Natural killer cell treated with Interleukin-12 subunit alpha and Interleukin-12 subunit beta and Interleukin-15 and Interleukin-18, amount 100 ng/mL, for 72 hours (primary cell): ENCODE measurements around the gene PLCG2. TPM values are rescaled to one million over a fixed set of nuclear protein-coding genes. Genes with fewer than 3 reads are reported as not detected.
"Not testable (repeated sequence)": the region's sequence is repeated elsewhere in the genome, so short reads cannot be mapped to it uniquely, and the experiment has no call there.

Experiments
- ATAC-seq, 2 donors: fragments of 150-1000 bp; cut with Tn5 transposase in 1 of 2; sonication (Bioruptor Pico), chemical (Tn5 transposase) in 1 of 2; 2 replicates each; pipeline ENCODE4 v1.10.0; 2021
- DNase-seq: peaks from one replicate; pipeline ENCODE4 v3.0.0; 2022; ENCODE audit warnings: low spot score
- H3K27ac Mint-ChIP-seq, 2 donors: 1 replicate in 1 of 2; 2 replicates in 1 of 2; pipeline ENCODE4 v1.8.0; 2022; ENCODE audit warnings: mixed read lengths in 2 of 2, mild to moderate bottlenecking in 1 of 2, moderate library complexity in 1 of 2
- H3K27me3 Mint-ChIP-seq, 2 donors: 1 replicate in 1 of 2; 2 replicates in 1 of 2; pipeline ENCODE4 v1.8.0; 2022; ENCODE audit warnings: mixed read lengths in 2 of 2
- H3K36me3 Mint-ChIP-seq: one replicate; pipeline ENCODE4 v1.8.0; 2022; ENCODE audit warnings: mixed read lengths
- H3K4me1 Mint-ChIP-seq, 2 donors: 1 replicate in 1 of 2; 2 replicates in 1 of 2; pipeline ENCODE4 v1.8.0; 2022; ENCODE audit warnings: low read depth in 2 of 2, mixed read lengths in 2 of 2, mild to moderate bottlenecking in 1 of 2
- H3K4me3 Mint-ChIP-seq: one replicate; pipeline ENCODE4 v1.8.0; 2022; ENCODE audit warnings: mixed read lengths
- H3K9me3 Mint-ChIP-seq: 2 replicates; pipeline ENCODE4 v1.8.0; 2022; ENCODE audit warnings: mixed read lengths
- total RNA-seq, 2 donors: library from RNA; stranded (reverse); gene quantifications; one replicate each; pipeline ENCODE4 v1.2.3, GENCODE V29; 2022

Gene PLCG2
- total RNA-seq, 2 donors from 2014 or later: 73.4 to 101 TPM

DNA sequence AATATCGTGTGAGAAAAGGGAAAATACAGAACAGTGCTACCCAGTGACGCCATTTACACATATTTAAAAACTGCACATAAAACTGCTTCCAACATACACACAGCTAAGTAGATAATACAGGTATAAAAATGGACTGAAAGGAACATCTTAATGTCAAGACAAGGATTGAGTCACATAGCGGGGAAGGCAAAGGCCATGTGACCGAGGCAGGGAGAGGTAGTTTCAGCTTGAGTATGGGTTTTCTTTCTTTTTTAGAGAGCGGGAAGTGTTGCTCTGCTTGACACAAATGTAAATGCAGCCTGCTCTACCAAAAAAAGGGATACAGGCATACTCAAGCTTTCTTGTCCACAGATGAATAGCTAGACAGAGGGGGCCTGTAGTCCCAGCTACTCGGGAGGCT, 185.7 kb downstream of the PLCG2 start:
- H3K36me3 Mint-ChIP-seq: peaks cover 4% of the 10 kb centered on the region
- ATAC-seq (no peak), DNase-seq (no peak)
- H3K9me3 Mint-ChIP-seq: no peaks in the 10 kb centered on the region
- H3K27ac Mint-ChIP-seq: no peak overlapping the region
- peaks cover 0 to 4% of the 10 kb centered on the region in 2 donors for H3K27me3 Mint-ChIP-seq
- no peak overlapping the region for H3K4me3 Mint-ChIP-seq
- H3K4me1 Mint-ChIP-seq: no peaks in the 10 kb centered on the region

GRCh38 chr16:81967358-81967757, 188.3 kb downstream of the PLCG2 start:
- Mint-ChIP-seq H3K27ac (no peak overlapping the region), H3K4me1 (no peaks in the 10 kb centered on the region), H3K9me3 (peaks cover 15% of the 10 kb centered on the region), H3K27me3 (peaks cover 6 to 18% of the 10 kb centered on the region in 2 donors), H3K36me3 (peaks cover 21% of the 10 kb centered on the region), H3K4me3 (no peak overlapping the region)
- no peak for ATAC-seq
- no peak for DNase-seq

GRCh38 chr16:81971853-81972252, 192.8 kb downstream of the PLCG2 start:
- peaks cover 16% of the 10 kb centered on the region for H3K9me3 Mint-ChIP-seq
- no peak overlapping the region for H3K27ac Mint-ChIP-seq
- ATAC-seq (no peak), DNase-seq (no peak)
- no peak overlapping the region for H3K4me3 Mint-ChIP-seq
- H3K36me3 Mint-ChIP-seq: peaks cover 21% of the 10 kb centered on the region
- H3K27me3 Mint-ChIP-seq: peaks cover 12 to 36% of the 10 kb centered on the region in 2 donors
- H3K4me1 Mint-ChIP-seq: no peaks in the 10 kb centered on the region

- H3K4me1 Mint-ChIP-seq: no peaks in the 10 kb centered on the region
- DNase-seq (no peak), ATAC-seq (no peak)
- H3K36me3 Mint-ChIP-seq: peaks cover 21% of the 10 kb centered on the region
- H3K27me3 Mint-ChIP-seq: peaks cover 15 to 36% of the 10 kb centered on the region in 2 donors
- no peak overlapping the region for H3K27ac Mint-ChIP-seq
- no peak overlapping the region for H3K4me3 Mint-ChIP-seq
- H3K9me3 Mint-ChIP-seq: peaks cover 16% of the 10 kb centered on the region
Measured at GRCh38 chr16:81973737-81974136, 194.6 kb downstream of the PLCG2 start.

DNA sequence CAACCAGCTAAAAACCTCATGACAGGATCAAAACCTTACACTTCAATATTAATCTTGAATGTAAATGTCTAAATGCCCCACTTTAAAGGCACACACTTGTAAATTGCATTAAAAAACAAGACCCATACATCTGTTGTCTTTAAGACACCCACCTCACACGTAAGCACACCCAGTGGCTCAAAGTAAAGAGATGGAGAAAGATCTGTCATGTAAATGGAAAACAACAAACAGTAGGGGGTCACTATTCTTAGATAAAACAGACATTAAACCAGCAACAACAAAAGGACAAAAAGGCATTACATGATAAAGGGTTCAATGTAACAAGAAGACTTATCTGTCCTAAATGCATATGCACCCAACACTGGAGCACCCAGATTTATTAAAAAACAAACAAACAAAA, 196.5 kb downstream of the PLCG2 start:
- H3K4me1 Mint-ChIP-seq: no peaks in the 10 kb centered on the region
- H3K36me3 Mint-ChIP-seq: peaks cover 20% of the 10 kb centered on the region
- ATAC-seq: no peak
- peaks cover 15% of the 10 kb centered on the region for H3K9me3 Mint-ChIP-seq
- H3K4me3 Mint-ChIP-seq: no peak overlapping the region
- H3K27ac Mint-ChIP-seq: no peak overlapping the region
- peaks cover 11 to 34% of the 10 kb centered on the region in 2 donors for H3K27me3 Mint-ChIP-seq
- no peak for DNase-seq

GRCh38 chr16:81977335-81977942, 198.3 kb downstream of the PLCG2 start:
- H3K4me1 Mint-ChIP-seq, H3K9me3 Mint-ChIP-seq, H3K4me3 Mint-ChIP-seq, DNase-seq, H3K27ac Mint-ChIP-seq, H3K36me3 Mint-ChIP-seq, ATAC-seq: not testable (repeated sequence)
- H3K27me3 Mint-ChIP-seq: peaks cover 9 to 18% of the 10 kb centered on the region in 2 donors

DNA sequence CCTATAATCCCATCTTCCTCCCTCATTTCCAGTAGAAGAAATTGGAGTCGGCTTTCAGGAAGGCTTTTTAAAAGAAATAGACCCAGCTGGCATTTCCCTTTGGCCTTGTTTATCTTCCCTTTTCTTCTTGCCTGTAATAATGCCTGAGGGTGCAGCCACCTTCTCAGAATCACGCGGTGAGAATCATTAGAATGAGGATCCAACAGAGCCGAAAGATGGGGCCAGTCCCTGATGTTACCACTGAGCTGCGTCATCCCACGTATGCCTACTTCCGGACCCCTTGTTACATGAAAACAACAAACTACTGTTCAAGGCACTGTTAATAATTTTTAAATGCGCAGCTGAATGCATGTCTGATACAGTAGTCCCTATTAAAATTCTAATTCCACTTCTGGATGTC, 208.0 kb downstream of the PLCG2 start:
- Mint-ChIP-seq H3K27ac (no peak overlapping the region), H3K4me1 (no peaks in the 10 kb centered on the region), H3K36me3 (no peaks in the 10 kb centered on the region), H3K27me3 (peaks cover 21 to 22% of the 10 kb centered on the region in 2 donors), H3K9me3 (peaks cover 5% of the 10 kb centered on the region), H3K4me3 (no peak overlapping the region)
- DNase-seq (no peak), ATAC-seq (no peak)

DNA sequence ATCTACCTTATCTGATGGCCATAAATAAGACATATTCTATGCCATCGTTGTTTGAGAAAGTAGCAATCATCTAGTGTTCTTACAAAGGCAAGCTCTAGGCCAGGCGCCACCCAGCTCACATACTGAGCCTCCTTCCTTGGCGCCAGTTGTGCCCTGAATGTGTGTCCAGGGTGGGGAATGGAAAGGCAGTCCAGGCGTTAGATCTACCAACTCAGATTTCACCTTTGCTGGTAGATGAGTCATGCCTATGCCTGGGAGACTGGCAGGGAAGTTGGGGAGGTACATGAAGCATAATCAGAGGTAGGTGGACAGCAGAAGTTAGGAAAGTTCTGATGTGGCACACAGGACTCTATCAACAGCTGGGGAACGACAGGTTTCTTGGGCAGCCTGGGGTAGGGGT, 208.6 kb downstream of the PLCG2 start:
- Mint-ChIP-seq H3K9me3 (peaks cover 1% of the 10 kb centered on the region), H3K4me1 (no peaks in the 10 kb centered on the region), H3K36me3 (no peaks in the 10 kb centered on the region), H3K4me3 (no peak overlapping the region), H3K27me3 (peaks cover 21 to 22% of the 10 kb centered on the region in 2 donors), H3K27ac (no peak overlapping the region)
- DNase-seq (no peak), ATAC-seq (no peak)

DNA sequence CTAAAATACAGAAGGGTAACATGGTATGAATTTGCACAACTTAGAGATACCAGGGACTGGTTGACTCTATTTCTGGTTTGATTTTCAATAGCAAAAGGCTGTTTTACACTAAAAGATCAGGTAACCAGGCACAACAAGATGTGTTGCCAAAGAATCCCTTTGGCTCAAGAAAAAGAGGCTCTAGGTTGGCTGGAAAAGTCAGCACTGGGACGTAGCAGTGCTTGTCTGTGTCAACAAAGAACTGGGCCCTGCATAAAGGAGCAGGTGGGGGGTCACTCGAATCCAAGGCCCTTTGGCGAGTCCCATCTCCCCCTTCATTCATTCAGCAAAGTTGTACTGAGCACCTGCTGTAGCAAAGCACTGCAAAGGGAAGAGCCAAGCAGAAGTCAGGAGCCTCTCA, 213.8 kb downstream of the PLCG2 start:
- H3K36me3 Mint-ChIP-seq: no peaks in the 10 kb centered on the region
- H3K4me1 Mint-ChIP-seq: peaks cover 0 to 5% of the 10 kb centered on the region in 2 donors
- H3K4me3 Mint-ChIP-seq: no peak overlapping the region
- H3K9me3 Mint-ChIP-seq: no peaks in the 10 kb centered on the region
- ATAC-seq (no peak), DNase-seq (no peak)
- H3K27ac Mint-ChIP-seq: no peak overlapping the region
- peaks cover 0 to under 1% of the 10 kb centered on the region in 2 donors for H3K27me3 Mint-ChIP-seq

- Mint-ChIP-seq H3K27me3 (no peaks in the 10 kb centered on the region), H3K36me3 (peaks cover 5% of the 10 kb centered on the region), H3K4me1 (peaks cover 0 to 5% of the 10 kb centered on the region in 2 donors), H3K27ac (no peak overlapping the region), H3K4me3 (no peak overlapping the region), H3K9me3 (no peaks in the 10 kb centered on the region)
- DNase-seq: no peak
- ATAC-seq: no peak
Measured at GRCh38 chr16:81994485-81994884, 215.4 kb downstream of the PLCG2 start.

DNA sequence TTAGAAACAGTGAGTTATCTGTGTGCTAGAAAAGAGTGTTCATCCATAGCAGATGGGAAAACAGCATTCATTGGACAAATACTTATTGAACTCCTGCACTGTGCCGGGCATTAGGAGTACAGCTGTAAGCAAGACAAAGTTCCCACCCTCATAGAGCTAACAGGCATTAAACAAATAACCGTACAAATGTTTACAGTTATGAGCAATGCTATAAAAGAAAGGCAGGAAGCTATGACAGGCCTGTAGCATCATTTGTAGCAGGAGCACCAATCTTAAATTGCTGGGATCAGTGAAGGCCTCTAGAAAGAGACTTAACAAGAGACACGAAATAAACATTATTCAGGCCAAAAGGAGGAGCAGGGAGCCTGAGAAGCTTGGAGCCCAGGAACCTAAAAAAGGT, 216.6 kb downstream of the PLCG2 start:
- Mint-ChIP-seq H3K27ac (no peak overlapping the region), H3K27me3 (no peaks in the 10 kb centered on the region)

GRCh38 chr16:81996664-81997509, 217.8 kb downstream of the PLCG2 start:
- H3K36me3 Mint-ChIP-seq: peaks cover 5% of the 10 kb centered on the region
- no peak overlapping the region for H3K27ac Mint-ChIP-seq
- peaks cover 0 to 6% of the 10 kb centered on the region in 2 donors for H3K4me1 Mint-ChIP-seq
- H3K27me3 Mint-ChIP-seq: no peaks in the 10 kb centered on the region
- no peaks in the 10 kb centered on the region for H3K9me3 Mint-ChIP-seq
- ATAC-seq (no peak), DNase-seq (no peak)
- H3K4me3 Mint-ChIP-seq: no peak overlapping the region

More for the DNA sequence above, 216.6 kb downstream of the PLCG2 start:
- H3K4me1 Mint-ChIP-seq: peaks cover 0 to 5% of the 10 kb centered on the region in 2 donors
- H3K4me3 Mint-ChIP-seq: no peak overlapping the region
- ATAC-seq: no peak
- DNase-seq: no peak
- H3K36me3 Mint-ChIP-seq: peaks cover 5% of the 10 kb centered on the region
- H3K9me3 Mint-ChIP-seq: no peaks in the 10 kb centered on the region

DNA sequence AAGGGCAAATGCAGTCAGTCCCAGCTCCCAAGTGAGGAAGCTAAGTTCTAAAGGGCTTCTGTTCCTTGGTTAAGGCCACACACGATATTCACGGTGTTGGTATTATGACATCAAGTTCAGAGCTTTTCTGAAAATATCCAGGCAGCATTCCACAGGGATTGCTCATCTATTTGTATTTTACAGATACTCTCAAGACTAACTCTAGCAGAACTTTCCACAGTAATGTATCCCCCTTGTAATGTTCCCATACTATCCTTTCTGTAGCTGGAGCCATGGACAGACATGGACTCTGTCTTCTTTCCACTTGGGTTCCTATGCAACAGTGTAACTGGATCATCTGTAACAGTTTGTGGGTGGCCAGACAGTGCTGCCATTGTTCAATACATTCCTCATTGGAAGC, 218.6 kb downstream of the PLCG2 start:
- no peaks in the 10 kb centered on the region for H3K27me3 Mint-ChIP-seq
- ATAC-seq: no peak
- no peak overlapping the region for H3K4me3 Mint-ChIP-seq
- peaks cover 0 to 7% of the 10 kb centered on the region in 2 donors for H3K4me1 Mint-ChIP-seq
- peaks cover 5% of the 10 kb centered on the region for H3K36me3 Mint-ChIP-seq
- no peaks in the 10 kb centered on the region for H3K9me3 Mint-ChIP-seq
- no peak overlapping the region for H3K27ac Mint-ChIP-seq
- no peak for DNase-seq

GRCh38 chr16:82002831-82003230, 223.7 kb downstream of the PLCG2 start:
- Mint-ChIP-seq H3K9me3 (no peaks in the 10 kb centered on the region), H3K36me3 (peaks cover 5% of the 10 kb centered on the region), H3K4me1 (peaks cover 3 to 4% of the 10 kb centered on the region in 2 donors), H3K4me3 (no peak overlapping the region), H3K27me3 (no peaks in the 10 kb centered on the region), H3K27ac (no peak overlapping the region)
- no peak for DNase-seq
- no peak for ATAC-seq
